Right lobe of liver (tissue), 4 donors: ENCODE data around the gene GPR3.

Source experiments
- POLR2A ChIP-seq: fragments of 450-650 bp; IDR thresholded peaks from one replicate; pipeline ENCODE4 v1.6.1; 2017; ENCODE audit warnings: antibody characterized with exemption, mild to moderate bottlenecking
- TF ChIP-seq, protein P1 (sequence below), 4 donors: fragments of 200-600 bp in 3 of 4; fragments of 450-650 bp in 1 of 4; IDR thresholded peaks; one replicate each; pipeline versions ENCODE4 v1.5.1 to v1.8.0; 2016 to 2022; ENCODE audit warnings: antibody characterized with exemption in 4 of 4, mild to moderate bottlenecking in 2 of 4
- donor health status: DM: no; HTN: no; CAD: no.
- donor health status: DM: no; HTN: no; CAD: no.
- donor health status: DM: no; HTN: yes; CAD: no.

DNA sequence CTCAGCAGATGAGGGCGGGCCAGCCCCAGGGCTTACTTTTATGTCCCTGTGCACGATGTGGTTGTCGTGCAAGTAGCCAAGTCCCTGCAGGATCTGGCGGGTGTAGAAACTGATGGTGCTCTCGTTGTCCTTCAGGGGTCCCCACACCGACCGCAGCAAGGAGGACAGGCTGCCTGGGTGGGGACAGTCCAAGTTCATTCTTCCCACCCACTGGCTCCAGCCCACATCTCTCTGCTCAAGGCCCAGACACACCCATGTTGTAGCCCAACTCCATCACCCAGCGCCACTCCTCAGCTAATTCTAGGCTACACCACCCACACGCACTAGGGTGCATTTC is 32.6 kb upstream of the GPR3 start:
- TF ChIP-seq, protein P1, sequence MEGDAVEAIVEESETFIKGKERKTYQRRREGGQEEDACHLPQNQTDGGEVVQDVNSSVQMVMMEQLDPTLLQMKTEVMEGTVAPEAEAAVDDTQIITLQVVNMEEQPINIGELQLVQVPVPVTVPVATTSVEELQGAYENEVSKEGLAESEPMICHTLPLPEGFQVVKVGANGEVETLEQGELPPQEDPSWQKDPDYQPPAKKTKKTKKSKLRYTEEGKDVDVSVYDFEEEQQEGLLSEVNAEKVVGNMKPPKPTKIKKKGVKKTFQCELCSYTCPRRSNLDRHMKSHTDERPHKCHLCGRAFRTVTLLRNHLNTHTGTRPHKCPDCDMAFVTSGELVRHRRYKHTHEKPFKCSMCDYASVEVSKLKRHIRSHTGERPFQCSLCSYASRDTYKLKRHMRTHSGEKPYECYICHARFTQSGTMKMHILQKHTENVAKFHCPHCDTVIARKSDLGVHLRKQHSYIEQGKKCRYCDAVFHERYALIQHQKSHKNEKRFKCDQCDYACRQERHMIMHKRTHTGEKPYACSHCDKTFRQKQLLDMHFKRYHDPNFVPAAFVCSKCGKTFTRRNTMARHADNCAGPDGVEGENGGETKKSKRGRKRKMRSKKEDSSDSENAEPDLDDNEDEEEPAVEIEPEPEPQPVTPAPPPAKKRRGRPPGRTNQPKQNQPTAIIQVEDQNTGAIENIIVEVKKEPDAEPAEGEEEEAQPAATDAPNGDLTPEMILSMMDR (IDR thresholded peaks at IDR 0.05): no peak
- no peak for TF ChIP-seq POLR2A
